ENCODE data around the gene PADI3. TPM values are rescaled to one million over a fixed set of nuclear protein-coding genes. Genes with fewer than 3 reads are reported as not detected.

The PADI3 gene
- total and polyA plus RNA-seq, 4 experiments from 2014 or later = not detected

GRCh38 chr1:17281775-17282181 lies 32.9 kb downstream of the PADI3 start:
- Mint-ChIP-seq H3K36me3 (no peaks in the 10 kb centered on the region), H3K27ac (no peak overlapping the region), H3K9me3 (peaks cover 0 to 2% (median 0%) of the 10 kb centered on the region in 8 donors), H3K4me3 (peak overlapping the region in 1 of 8 donors; percentile 0), H3K4me1 (peaks cover 0 to 3% (median 0%) of the 10 kb centered on the region in 4 donors), H3K27me3 (peaks cover 9 to 22% of the 10 kb centered on the region in 2 donors)
- intact Hi-C loops (cut with micrococcal nuclease) = no loop called here
- no peaks in the 10 kb centered on the region for H3K36me3 ChIP-seq (ENCODE audit: insufficient read depth, low read length)
- no peaks in the 10 kb centered on the region for H3K27me3 ChIP-seq (ENCODE audit: insufficient read depth, low read length)
- CTCF ChIA-PET (ENCODE audit: partially characterized antibody) = no interaction called here
- POLR2A ChIA-PET (ENCODE audit: partially characterized antibody) = no interaction called here
- H3K27ac ChIP-seq (ENCODE audit: low read depth, low read length) = no peak overlapping the region
- H3K4me3 ChIP-seq (ENCODE audit: low read length in 2 of 2) = no peak overlapping the region
- H3K4me1 ChIP-seq (ENCODE audit: insufficient read depth, low read length) = no peaks in the 10 kb centered on the region
- no peaks in the 10 kb centered on the region for H3K9me3 ChIP-seq (ENCODE audit: control insufficient read depth in 1 of 2, low read length in 2 of 2)
- no peak for DNase-seq

GRCh38 chr1:17282836-17283235 lies 33.9 kb downstream of the PADI3 start:
- intact Hi-C loops (cut with micrococcal nuclease) = no loop called here

GRCh38 chr1:17286646-17287045 lies 37.7 kb downstream of the PADI3 start:
- Histone ChIP-seq H3K4me3 (ENCODE audit: low read length in 2 of 2) (no peak overlapping the region), H3K4me1 (ENCODE audit: insufficient read depth, low read length) (no peaks in the 10 kb centered on the region), H3K27ac (ENCODE audit: low read depth, low read length) (no peak overlapping the region), H3K36me3 (ENCODE audit: insufficient read depth, low read length) (no peaks in the 10 kb centered on the region), H3K27me3 (ENCODE audit: insufficient read depth, low read length) (no peaks in the 10 kb centered on the region), H3K9me3 (ENCODE audit: control insufficient read depth in 1 of 2, low read length in 2 of 2) (no peaks in the 10 kb centered on the region)
- Mint-ChIP-seq H3K9me3 (no peaks in the 10 kb centered on the region), H3K4me3 (no peak overlapping the region), H3K27me3 (peaks cover 5 to 19% of the 10 kb centered on the region in 2 donors), H3K4me1 (peaks cover 0 to 3% (median 0%) of the 10 kb centered on the region in 4 donors), H3K36me3 (no peaks in the 10 kb centered on the region), H3K27ac (no peak overlapping the region)
- intact Hi-C loops (cut with micrococcal nuclease) = no loop called here
- POLR2A ChIA-PET (ENCODE audit: partially characterized antibody) = no interaction called here
- DNase-seq = no peak
- CTCF ChIA-PET (ENCODE audit: partially characterized antibody) = no interaction called here

More at GRCh38 chr1:17282836-17283235, 33.9 kb downstream of the PADI3 start:
- Histone ChIP-seq H3K9me3 (ENCODE audit: control insufficient read depth in 1 of 2, low read length in 2 of 2) (no peaks in the 10 kb centered on the region), H3K4me3 (ENCODE audit: low read length in 2 of 2) (no peak overlapping the region), H3K27ac (ENCODE audit: low read depth, low read length) (no peak overlapping the region), H3K27me3 (ENCODE audit: insufficient read depth, low read length) (no peaks in the 10 kb centered on the region), H3K4me1 (ENCODE audit: insufficient read depth, low read length) (no peaks in the 10 kb centered on the region), H3K36me3 (ENCODE audit: insufficient read depth, low read length) (no peaks in the 10 kb centered on the region)
- Mint-ChIP-seq H3K27me3 (peaks cover 9 to 19% of the 10 kb centered on the region in 2 donors), H3K27ac (no peak overlapping the region), H3K4me3 (no peak overlapping the region), H3K9me3 (peaks cover 0 to 2% (median 0%) of the 10 kb centered on the region in 8 donors), H3K36me3 (no peaks in the 10 kb centered on the region), H3K4me1 (peaks cover 0 to 3% (median 0%) of the 10 kb centered on the region in 4 donors)
- ChIA-PET CTCF (ENCODE audit: partially characterized antibody) (no interaction called here), POLR2A (ENCODE audit: partially characterized antibody) (no interaction called here)
- DNase-seq = no peak

- Histone ChIP-seq H3K4me1 (ENCODE audit: insufficient read depth, low read length) (no peaks in the 10 kb centered on the region), H3K9me3 (ENCODE audit: control insufficient read depth in 1 of 2, low read length in 2 of 2) (no peaks in the 10 kb centered on the region), H3K27me3 (ENCODE audit: insufficient read depth, low read length) (no peaks in the 10 kb centered on the region), H3K36me3 (ENCODE audit: insufficient read depth, low read length) (no peaks in the 10 kb centered on the region), H3K27ac (ENCODE audit: low read depth, low read length) (no peak overlapping the region), H3K4me3 (ENCODE audit: low read length in 2 of 2) (no peak overlapping the region)
- no peak for DNase-seq
- Mint-ChIP-seq H3K27ac (no peak overlapping the region), H3K4me3 (no peak overlapping the region), H3K4me1 (no peaks in the 10 kb centered on the region), H3K27me3 (peaks cover 1 to 16% of the 10 kb centered on the region in 2 donors), H3K36me3 (no peaks in the 10 kb centered on the region), H3K9me3 (no peaks in the 10 kb centered on the region)
- intact Hi-C loops (cut with micrococcal nuclease) = no loop called here
- ChIA-PET CTCF (ENCODE audit: partially characterized antibody) (no interaction called here), POLR2A (ENCODE audit: partially characterized antibody) (no interaction called here)
These were observed 38.4 kb downstream of the PADI3 start for GRCh38 chr1:17287130-17287776.

GRCh38 chr1:17289721-17290120 lies 40.8 kb downstream of the PADI3 start:
- no peaks in the 10 kb centered on the region for H3K27me3 ChIP-seq (ENCODE audit: insufficient read depth, low read length)
- H3K4me1 ChIP-seq (ENCODE audit: insufficient read depth, low read length) = no peaks in the 10 kb centered on the region
- H3K27ac ChIP-seq (ENCODE audit: low read depth, low read length) = no peak overlapping the region
- CTCF ChIA-PET (ENCODE audit: partially characterized antibody) = no interaction called here
- intact Hi-C loops (cut with micrococcal nuclease) = no loop called here
- no peak overlapping the region for H3K4me3 ChIP-seq (ENCODE audit: low read length in 2 of 2)
- no peaks in the 10 kb centered on the region for H3K9me3 Mint-ChIP-seq
- H3K27me3 Mint-ChIP-seq = peaks cover 7 to 17% of the 10 kb centered on the region in 2 donors
- no peaks in the 10 kb centered on the region for H3K36me3 ChIP-seq (ENCODE audit: insufficient read depth, low read length)
- no peaks in the 10 kb centered on the region for H3K9me3 ChIP-seq (ENCODE audit: control insufficient read depth in 1 of 2, low read length in 2 of 2)
- no peaks in the 10 kb centered on the region for H3K36me3 Mint-ChIP-seq
- POLR2A ChIA-PET (ENCODE audit: partially characterized antibody) = no interaction called here
- no peaks in the 10 kb centered on the region for H3K4me1 Mint-ChIP-seq
- no peak overlapping the region for H3K4me3 Mint-ChIP-seq
- H3K27ac Mint-ChIP-seq = no peak overlapping the region
- no peak for DNase-seq

- Mint-ChIP-seq H3K27ac (no peak overlapping the region), H3K36me3 (no peaks in the 10 kb centered on the region), H3K9me3 (no peaks in the 10 kb centered on the region), H3K4me3 (no peak overlapping the region), H3K27me3 (peaks cover 7 to 20% of the 10 kb centered on the region in 2 donors), H3K4me1 (no peaks in the 10 kb centered on the region)
- Histone ChIP-seq H3K4me3 (ENCODE audit: low read length in 2 of 2) (no peak overlapping the region), H3K27ac (ENCODE audit: low read depth, low read length) (no peak overlapping the region), H3K27me3 (ENCODE audit: insufficient read depth, low read length) (no peaks in the 10 kb centered on the region), H3K9me3 (ENCODE audit: control insufficient read depth in 1 of 2, low read length in 2 of 2) (no peaks in the 10 kb centered on the region), H3K36me3 (ENCODE audit: insufficient read depth, low read length) (no peaks in the 10 kb centered on the region), H3K4me1 (ENCODE audit: insufficient read depth, low read length) (no peaks in the 10 kb centered on the region)
- no peak for DNase-seq
- intact Hi-C loops (cut with micrococcal nuclease) = no loop called here
- ChIA-PET CTCF (ENCODE audit: partially characterized antibody) (no interaction called here), POLR2A (ENCODE audit: partially characterized antibody) (no interaction called here)
These were observed 41.7 kb downstream of the PADI3 start for GRCh38 chr1:17290553-17290952.

- Histone ChIP-seq H3K4me1 (ENCODE audit: insufficient read depth, low read length) (no peaks in the 10 kb centered on the region), H3K4me3 (ENCODE audit: low read length in 2 of 2) (no peak overlapping the region), H3K36me3 (ENCODE audit: insufficient read depth, low read length) (no peaks in the 10 kb centered on the region), H3K27ac (ENCODE audit: low read depth, low read length) (no peak overlapping the region), H3K9me3 (ENCODE audit: control insufficient read depth in 1 of 2, low read length in 2 of 2) (no peaks in the 10 kb centered on the region), H3K27me3 (ENCODE audit: insufficient read depth, low read length) (no peaks in the 10 kb centered on the region)
- Mint-ChIP-seq H3K27me3 (peaks cover 12 to 17% of the 10 kb centered on the region in 2 donors), H3K36me3 (no peaks in the 10 kb centered on the region), H3K4me1 (no peaks in the 10 kb centered on the region), H3K9me3 (peaks cover 0 to under 1% (median 0%) of the 10 kb centered on the region in 8 donors), H3K27ac (no peak overlapping the region), H3K4me3 (no peak overlapping the region)
- intact Hi-C loops (cut with micrococcal nuclease) = no loop called here
- CTCF ChIA-PET (ENCODE audit: partially characterized antibody) = no interaction called here
- POLR2A ChIA-PET (ENCODE audit: partially characterized antibody) = no interaction called here
- DNase-seq = no peak
These were observed 43.6 kb downstream of the PADI3 start for GRCh38 chr1:17292299-17293160.
